CD8-positive, alpha-beta memory T cell (primary cell): ENCODE results near the gene LINC01488. TPM values are rescaled to one million over a fixed set of nuclear protein-coding genes. Genes with fewer than 3 reads are reported as not detected.

Source experiments
- CTCF ChIA-PET: fragments of 350-600 bp; sonication (Branson Sonifier 250); formaldehyde crosslinking; loops from one replicate; lab custom pipeline; 2021; ENCODE audit warnings: antibody characterized with exemption; lab: Charles Lee
- POLR2A ChIA-PET: fragments of 350-600 bp; sonication (Branson Sonifier 250); formaldehyde crosslinking; loops from one replicate; lab custom pipeline; 2021; ENCODE audit warnings: antibody characterized with exemption; lab: Charles Lee
- DNase-seq, 5 donors: peaks; one replicate each; pipeline versions ENCODE4 v3.0.0 to v3.0.0-alpha.2; 2020 to 2022; ENCODE audit warnings: mixed read lengths in 1 of 5
- H3K27ac ChIP-seq: one replicate; pipeline ENCODE4 v1.7.0; 2013; ENCODE audit warnings: low read depth, mild to moderate bottlenecking, low read length, moderate library complexity
- H3K27me3 ChIP-seq: 2 replicates; pipeline ENCODE4 v1.7.0; 2013; ENCODE audit warnings: low read length, mild to moderate bottlenecking; ENCODE audit not compliant: insufficient read depth, poor library complexity, severe bottlenecking
- H3K36me3 ChIP-seq: 2 replicates; pipeline ENCODE4 v1.7.0; 2013; ENCODE audit warnings: mild to moderate bottlenecking, low read length, moderate library complexity; ENCODE audit not compliant: insufficient read depth
- H3K4me1 ChIP-seq: 2 replicates; pipeline ENCODE4 v1.7.0; 2013; ENCODE audit warnings: mild to moderate bottlenecking, low read length, moderate library complexity; ENCODE audit not compliant: insufficient read depth
- H3K4me3 ChIP-seq: 2 replicates; pipeline ENCODE4 v1.7.0; 2013; ENCODE audit warnings: mild to moderate bottlenecking, low read length
- H3K9me3 ChIP-seq: 2 replicates; pipeline ENCODE4 v1.7.0; 2013; ENCODE audit warnings: mild to moderate bottlenecking, low read length
- H3K27ac Mint-ChIP-seq, 8 donors: one replicate each; pipeline ENCODE4 v1.8.0; 2020 to 2021; ENCODE audit warnings: mixed read lengths in 8 of 8, mild to moderate bottlenecking in 6 of 8, inconsistent platforms in 3 of 8, moderate library complexity in 3 of 8
- H3K27me3 Mint-ChIP-seq, 2 donors: one replicate each; pipeline ENCODE4 v1.8.0; 2020 to 2021; ENCODE audit warnings: mixed read lengths in 2 of 2, mild to moderate bottlenecking in 1 of 2, moderate library complexity in 1 of 2
- H3K36me3 Mint-ChIP-seq, 3 donors: one replicate each; pipeline ENCODE4 v1.8.0; 2020 to 2021; ENCODE audit warnings: mixed read lengths in 3 of 3, inconsistent platforms in 1 of 3, mild to moderate bottlenecking in 1 of 3
- H3K4me1 Mint-ChIP-seq, 3 donors: one replicate each; pipeline ENCODE4 v1.8.0; 2020 to 2021; ENCODE audit warnings: mixed read lengths in 3 of 3, inconsistent platforms in 1 of 3, mild to moderate bottlenecking in 1 of 3
- H3K4me3 Mint-ChIP-seq, 7 donors: one replicate each; pipeline ENCODE4 v1.8.0; 2020 to 2021; ENCODE audit warnings: mixed read lengths in 7 of 7, mild to moderate bottlenecking in 6 of 7, moderate library complexity in 4 of 7, inconsistent platforms in 2 of 7
- H3K9me3 Mint-ChIP-seq, 5 donors: one replicate each; pipeline ENCODE4 v1.8.0; 2020 to 2022; ENCODE audit warnings: mixed read lengths in 5 of 5, mild to moderate bottlenecking in 3 of 5, moderate library complexity in 2 of 5, inconsistent platforms in 1 of 5
- polyA plus RNA-seq: library from polyadenylated mRNA; unstranded; fragments of 300-500 nt; fragmentation: Illumina TruSeq; gene quantifications from one replicate; pipeline ENCODE4 v1.2.3, GENCODE V29; 2021
- total RNA-seq, 2 experiments: library from RNA; stranded (reverse); gene quantifications; one replicate each; pipeline ENCODE4 v1.2.3, GENCODE V29; 2021

The LINC01488 gene
- total and polyA plus RNA-seq, 3 experiments from 2014 or later: not detected

- Mint-ChIP-seq H3K4me3 (no peak overlapping the region), H3K36me3 (peaks cover 0 to 12% (median 0%) of the 10 kb centered on the region in 3 donors), H3K27me3 (peaks cover 17% of the 10 kb centered on the region in 2 donors), H3K4me1 (no peaks in the 10 kb centered on the region), H3K9me3 (peaks cover 10 to 28% (median 17%) of the 10 kb centered on the region in 5 donors), H3K27ac (no peak overlapping the region)
- Histone ChIP-seq H3K4me3 (no peak overlapping the region), H3K36me3 (no peaks in the 10 kb centered on the region), H3K27ac (no peak overlapping the region), H3K27me3 (no peaks in the 10 kb centered on the region), H3K4me1 (no peaks in the 10 kb centered on the region), H3K9me3 (no peaks in the 10 kb centered on the region)
- POLR2A ChIA-PET: interaction anchor here (0.6 kb wide), 1 partner anchor 173 kb away, joined by 3 read pairs; no protein-coding TSS in a partner anchor
- DNase-seq: no peak
- CTCF ChIA-PET: no interaction called here
These were observed 25.5 kb upstream of the LINC01488 start for GRCh38 chr11:69455969-69456368.

- POLR2A ChIA-PET: no interaction called here
These were observed 24.8 kb upstream of the LINC01488 start for GRCh38 chr11:69456712-69457111.

GRCh38 chr11:69459848-69460539 lies 21.5 kb upstream of the LINC01488 start:
- no peak overlapping the region for H3K27ac ChIP-seq
- H3K4me1 ChIP-seq: no peaks in the 10 kb centered on the region
- H3K36me3 ChIP-seq: no peaks in the 10 kb centered on the region
- no peaks in the 10 kb centered on the region for H3K27me3 ChIP-seq
- POLR2A ChIA-PET: no interaction called here
- H3K4me3 ChIP-seq: no peak overlapping the region
- peaks cover 0 to 12% (median 3%) of the 10 kb centered on the region in 3 donors for H3K36me3 Mint-ChIP-seq
- no peaks in the 10 kb centered on the region for H3K9me3 ChIP-seq
- no peaks in the 10 kb centered on the region for H3K4me1 Mint-ChIP-seq
- peaks cover 16 to 33% (median 18%) of the 10 kb centered on the region in 5 donors for H3K9me3 Mint-ChIP-seq
- DNase-seq: no peak
- CTCF ChIA-PET: no interaction called here
- H3K27ac Mint-ChIP-seq: no peak overlapping the region
- peaks cover 20 to 30% of the 10 kb centered on the region in 2 donors for H3K27me3 Mint-ChIP-seq
- no peak overlapping the region for H3K4me3 Mint-ChIP-seq

More at GRCh38 chr11:69456712-69457111, 24.8 kb upstream of the LINC01488 start:
- no peaks in the 10 kb centered on the region for H3K9me3 ChIP-seq
- H3K4me3 ChIP-seq: no peak overlapping the region
- H3K9me3 Mint-ChIP-seq: peaks cover 15 to 33% (median 18%) of the 10 kb centered on the region in 5 donors
- peaks cover 17 to 18% of the 10 kb centered on the region in 2 donors for H3K27me3 Mint-ChIP-seq
- no peak for DNase-seq
- CTCF ChIA-PET: no interaction called here
- no peaks in the 10 kb centered on the region for H3K27me3 ChIP-seq
- H3K36me3 Mint-ChIP-seq: peaks cover 0 to 12% (median 3%) of the 10 kb centered on the region in 3 donors
- H3K27ac Mint-ChIP-seq: no peak overlapping the region
- no peak overlapping the region for H3K27ac ChIP-seq
- no peak overlapping the region for H3K4me3 Mint-ChIP-seq
- no peaks in the 10 kb centered on the region for H3K36me3 ChIP-seq
- H3K4me1 ChIP-seq: no peaks in the 10 kb centered on the region
- no peaks in the 10 kb centered on the region for H3K4me1 Mint-ChIP-seq

- H3K36me3 ChIP-seq: no peaks in the 10 kb centered on the region
- no peaks in the 10 kb centered on the region for H3K4me1 ChIP-seq
- Mint-ChIP-seq H3K27ac (peak overlapping the region in 1 of 8 donors; percentile 61), H3K4me1 (no peaks in the 10 kb centered on the region), H3K9me3 (peaks cover 15 to 33% (median 18%) of the 10 kb centered on the region in 5 donors), H3K4me3 (no peak overlapping the region), H3K27me3 (peaks cover 20 to 30% of the 10 kb centered on the region in 2 donors), H3K36me3 (peaks cover 0 to 12% (median 3%) of the 10 kb centered on the region in 3 donors)
- no peaks in the 10 kb centered on the region for H3K27me3 ChIP-seq
- ChIA-PET POLR2A (no interaction called here), CTCF (no interaction called here)
- no peak for DNase-seq
- H3K27ac ChIP-seq: no peak overlapping the region
- no peaks in the 10 kb centered on the region for H3K9me3 ChIP-seq
- no peak overlapping the region for H3K4me3 ChIP-seq
These were observed 20.8 kb upstream of the LINC01488 start for GRCh38 chr11:69460540-69461257.

- Histone ChIP-seq H3K4me1 (no peaks in the 10 kb centered on the region), H3K9me3 (no peaks in the 10 kb centered on the region), H3K4me3 (no peak overlapping the region), H3K27ac (no peak overlapping the region), H3K27me3 (no peaks in the 10 kb centered on the region), H3K36me3 (no peaks in the 10 kb centered on the region)
- H3K4me1 Mint-ChIP-seq: no peaks in the 10 kb centered on the region
- H3K27ac Mint-ChIP-seq: peak overlapping the region in 1 of 8 donors; percentile 61
- peaks cover 0 to 12% (median 3%) of the 10 kb centered on the region in 3 donors for H3K36me3 Mint-ChIP-seq
- H3K27me3 Mint-ChIP-seq: peaks cover 20 to 27% of the 10 kb centered on the region in 2 donors
- H3K4me3 Mint-ChIP-seq: no peak overlapping the region
- DNase-seq: no peak
- POLR2A ChIA-PET: no interaction called here
- CTCF ChIA-PET: no interaction called here
- H3K9me3 Mint-ChIP-seq: peaks cover 15 to 31% (median 18%) of the 10 kb centered on the region in 5 donors
These were observed 20.0 kb upstream of the LINC01488 start for GRCh38 chr11:69461272-69461962.

GRCh38 chr11:69462106-69462951 lies 19.1 kb upstream of the LINC01488 start:
- DNase-seq: no peak
- Histone ChIP-seq H3K9me3 (no peaks in the 10 kb centered on the region), H3K4me3 (no peak overlapping the region), H3K27me3 (no peaks in the 10 kb centered on the region), H3K36me3 (no peaks in the 10 kb centered on the region), H3K4me1 (no peaks in the 10 kb centered on the region), H3K27ac (no peak overlapping the region)
- ChIA-PET CTCF (no interaction called here), POLR2A (no interaction called here)
- H3K4me1 Mint-ChIP-seq: no peaks in the 10 kb centered on the region
- H3K4me3 Mint-ChIP-seq: no peak overlapping the region
- H3K36me3 Mint-ChIP-seq: peaks cover 0 to 8% (median 3%) of the 10 kb centered on the region in 3 donors
- peaks cover 10 to 22% (median 14%) of the 10 kb centered on the region in 5 donors for H3K9me3 Mint-ChIP-seq
- no peak overlapping the region for H3K27ac Mint-ChIP-seq
- H3K27me3 Mint-ChIP-seq: peaks cover 20 to 24% of the 10 kb centered on the region in 2 donors

- H3K4me1 ChIP-seq: no peaks in the 10 kb centered on the region
- H3K27ac Mint-ChIP-seq: no peak overlapping the region
- no peaks in the 10 kb centered on the region for H3K27me3 ChIP-seq
- H3K4me3 Mint-ChIP-seq: no peak overlapping the region
- no peaks in the 10 kb centered on the region for H3K36me3 ChIP-seq
- peaks cover 4 to 16% (median 9%) of the 10 kb centered on the region in 5 donors for H3K9me3 Mint-ChIP-seq
- H3K4me3 ChIP-seq: no peak overlapping the region
- H3K9me3 ChIP-seq: no peaks in the 10 kb centered on the region
- H3K4me1 Mint-ChIP-seq: no peaks in the 10 kb centered on the region
- CTCF ChIA-PET: no interaction called here
- peaks cover 0 to 3% (median 0%) of the 10 kb centered on the region in 3 donors for H3K36me3 Mint-ChIP-seq
- no peak overlapping the region for H3K27ac ChIP-seq
- POLR2A ChIA-PET: no interaction called here
- peaks cover 20 to 24% of the 10 kb centered on the region in 2 donors for H3K27me3 Mint-ChIP-seq
- no peak for DNase-seq
These were observed 18.1 kb upstream of the LINC01488 start for GRCh38 chr11:69463181-69463994.
